Stimulated activated CD8-positive, alpha-beta memory T cell treated with anti-CD3 and anti-CD28 coated beads, Interleukin-12 subunit alpha, Interleukin-12 subunit beta, amount 100 ng/mL, for 24 hours (primary cell): ENCODE results near the gene SPTBN4.
"Not testable (repeated sequence)": the region's sequence is repeated elsewhere in the genome, so short reads cannot be mapped to it uniquely, and the experiment has no call there.

Experiments
- DNase-seq: peaks from one replicate; pipeline ENCODE4 v3.0.0-alpha.2; 2020; ENCODE audit errors: extremely low read depth

The SPTBN4 gene

GRCh38 chr19:40586611-40587010, 119.8 kb downstream of the SPTBN4 start:
- DNase-seq = no peak

DNA sequence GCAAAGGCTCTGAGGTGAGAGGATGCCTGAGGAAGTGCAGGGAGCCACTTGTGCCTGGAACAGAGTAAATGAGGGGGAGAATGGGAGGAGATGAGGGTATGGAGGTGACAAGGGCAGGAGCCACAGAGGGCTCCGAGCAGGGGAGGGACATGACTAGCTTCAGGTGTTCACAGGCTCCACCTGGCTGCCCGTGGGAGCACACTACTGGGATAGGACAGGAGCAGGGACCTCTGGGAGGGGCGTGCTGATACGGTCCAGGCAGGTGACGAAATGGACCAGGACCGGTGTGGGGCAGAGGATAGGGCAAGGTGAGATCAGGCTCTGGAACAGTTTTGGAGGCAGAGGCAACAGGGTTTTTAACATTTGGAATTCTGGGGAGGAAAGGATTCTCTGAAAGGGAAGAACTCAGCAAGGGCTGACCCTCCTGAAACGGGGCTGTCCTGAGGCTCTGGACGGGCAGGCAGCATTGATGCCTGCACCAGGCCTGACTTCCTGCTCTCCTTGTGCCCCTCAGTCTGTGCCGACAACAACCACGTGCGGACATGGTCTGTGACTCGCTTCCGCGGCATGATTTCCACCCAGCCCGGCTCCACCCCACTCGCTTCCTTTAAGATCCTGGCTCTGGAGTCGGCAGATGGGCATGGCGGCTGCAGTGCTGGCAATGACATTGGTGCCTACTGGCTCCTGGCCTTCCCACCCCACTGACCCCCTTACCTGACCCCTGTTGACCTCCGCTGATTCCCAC, 121.5 kb downstream of the SPTBN4 start:
- no peak for DNase-seq

- DNase-seq = no peak
These were observed 122.2 kb downstream of the SPTBN4 start for GRCh38 chr19:40588926-40589569.

GRCh38 chr19:40589591-40590429, 123.0 kb downstream of the SPTBN4 start:
- DNase-seq = no peak

GRCh38 chr19:40590464-40591265, 123.9 kb downstream of the SPTBN4 start:
- DNase-seq = no peak

DNA sequence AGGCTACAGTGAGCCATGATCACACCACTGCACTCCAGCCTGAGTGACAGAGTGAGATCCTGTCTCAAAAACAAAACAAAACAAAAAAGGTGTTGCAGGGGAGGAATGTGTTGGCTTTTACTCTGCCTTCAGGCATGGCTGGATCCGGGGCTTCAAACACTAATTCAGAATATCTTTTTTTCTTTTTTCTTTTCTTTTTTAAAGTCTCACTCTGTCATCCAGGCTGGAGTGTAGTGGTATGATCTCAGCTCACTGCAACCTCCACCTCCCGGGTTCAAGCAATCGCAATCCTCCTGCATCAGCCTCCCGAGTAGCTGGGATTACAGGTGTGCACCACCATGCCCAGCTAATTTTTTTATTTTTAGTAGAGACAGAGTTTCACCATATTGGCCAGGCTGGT, 124.9 kb downstream of the SPTBN4 start:
- not testable (repeated sequence) for DNase-seq

DNA sequence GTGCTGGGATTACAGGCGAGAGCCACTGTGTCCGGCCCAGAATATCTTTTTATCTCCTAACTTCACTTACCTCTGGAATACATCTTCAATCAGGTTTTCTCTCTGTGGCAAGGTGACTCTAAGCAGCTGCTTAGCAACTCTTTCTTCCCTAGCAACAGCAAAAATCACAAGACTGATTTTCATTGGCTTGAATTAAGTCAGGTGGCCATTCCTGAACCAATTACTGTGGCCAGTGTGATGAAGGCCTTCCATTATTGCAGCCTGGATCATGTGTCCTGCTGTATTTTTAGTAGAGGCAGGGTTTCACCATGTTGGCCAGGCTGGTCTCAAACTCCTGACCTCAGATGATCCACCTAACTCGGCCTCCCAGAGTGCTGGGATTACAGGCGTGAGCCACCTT, 125.4 kb downstream of the SPTBN4 start:
- no peak for DNase-seq

DNA sequence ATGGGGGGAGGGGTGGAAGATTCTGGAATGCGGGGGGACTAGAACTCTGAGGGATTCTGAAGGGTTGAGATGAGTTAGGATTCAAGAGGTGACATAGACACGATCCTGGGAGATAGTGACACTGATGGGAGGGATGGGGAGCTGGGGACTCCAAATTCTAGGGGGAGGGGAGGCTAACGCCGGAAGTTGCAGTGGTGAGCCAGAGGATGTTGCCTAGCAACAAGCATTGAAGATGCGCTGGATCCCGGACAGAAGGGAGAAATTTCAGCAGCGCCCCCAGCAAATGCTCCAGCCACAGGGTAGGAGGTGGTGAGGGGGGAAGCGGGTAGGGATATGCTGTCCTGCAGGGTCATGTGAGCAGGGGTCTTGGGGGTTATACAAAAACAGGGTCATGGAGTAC, 127.5 kb downstream of the SPTBN4 start:
- DNase-seq = no peak

- no peak for DNase-seq
These were observed 127.9 kb downstream of the SPTBN4 start for GRCh38 chr19:40594657-40595091.

GRCh38 chr19:40596608-40597328, 130.0 kb downstream of the SPTBN4 start:
- no peak for DNase-seq

DNA sequence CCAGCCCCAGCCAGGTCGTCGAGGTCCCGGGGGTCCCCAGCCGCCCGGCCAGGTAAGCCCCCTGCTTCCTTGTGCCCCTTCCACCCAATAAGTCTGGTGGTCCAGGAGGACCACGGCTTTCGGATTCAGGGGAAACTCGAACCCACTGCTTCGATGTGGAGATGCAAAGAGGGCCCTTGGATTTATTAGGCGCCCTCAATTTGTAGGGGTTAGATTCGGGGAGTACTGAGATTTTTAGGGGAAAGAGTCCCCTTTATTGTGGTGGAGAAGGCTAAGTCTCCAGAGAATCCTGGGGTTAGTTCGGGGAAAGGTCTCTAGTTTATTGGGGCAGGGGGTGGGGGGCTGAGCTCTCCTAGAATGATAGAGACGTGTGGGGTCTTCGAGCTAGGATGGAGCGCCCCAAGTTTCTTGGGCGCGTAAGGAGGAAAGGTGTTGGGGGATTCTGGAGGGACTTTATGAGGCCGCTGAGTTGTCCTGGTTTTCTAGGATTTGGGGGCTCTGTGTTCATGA, 130.6 kb downstream of the SPTBN4 start:
- no peak for DNase-seq

DNA sequence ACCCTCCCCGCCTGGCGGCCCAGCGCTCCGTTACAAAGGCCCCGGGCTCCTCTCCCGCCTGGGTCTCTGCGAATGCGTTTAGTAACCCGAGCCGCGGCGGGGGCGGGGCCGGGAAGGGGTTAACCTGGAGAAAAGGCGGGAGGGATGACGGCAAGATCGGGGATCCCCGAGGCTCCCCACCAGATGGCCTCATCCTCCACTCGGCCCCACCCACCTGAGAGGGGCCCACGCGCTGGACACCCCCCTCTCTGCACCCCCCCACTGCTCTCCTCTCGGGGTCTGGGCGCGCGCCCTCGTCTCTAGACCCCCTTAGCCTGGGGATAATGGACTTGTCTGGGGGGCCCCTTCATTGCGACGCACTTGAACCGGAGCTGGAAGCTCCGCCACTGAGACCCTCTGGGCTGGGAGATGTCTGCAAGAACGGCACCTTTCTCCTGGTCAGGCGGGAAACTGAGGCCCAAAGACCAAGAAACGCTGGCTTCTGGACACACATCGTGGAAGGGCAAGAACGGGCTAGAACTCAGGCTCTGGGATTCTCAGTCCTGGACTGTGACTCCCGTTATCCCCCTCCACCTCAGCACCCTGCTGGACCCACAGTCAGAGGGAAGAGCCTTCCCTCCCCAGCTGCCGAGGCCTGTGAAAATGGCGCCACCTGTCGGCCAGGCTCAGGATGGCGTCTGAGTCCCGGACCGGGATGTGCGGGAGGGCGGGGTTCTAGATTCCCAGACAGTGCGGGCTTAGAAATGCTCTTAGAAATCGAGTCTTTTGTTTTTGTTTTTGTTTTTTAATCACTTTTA, 131.5 kb downstream of the SPTBN4 start:
- DNase-seq = peak; percentile 53

DNA sequence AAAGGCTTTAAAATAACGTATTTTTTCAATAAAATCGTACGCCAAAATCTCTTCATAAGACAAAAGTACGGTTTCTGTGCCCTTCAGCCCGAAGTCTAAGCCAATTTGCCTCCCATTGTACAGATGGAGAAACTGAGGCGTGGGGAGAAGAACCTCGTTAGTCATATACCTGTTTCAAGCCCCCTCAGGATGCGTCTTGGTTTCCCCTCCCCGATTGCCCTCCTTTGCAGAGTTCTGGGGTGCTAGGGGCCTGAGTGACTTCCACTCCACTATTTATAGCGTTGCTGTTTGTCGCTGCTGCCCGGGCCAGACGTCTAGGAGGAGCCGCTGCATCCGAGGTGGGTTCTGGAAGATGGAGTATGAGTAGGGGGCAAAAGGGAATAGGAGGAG, 132.1 kb downstream of the SPTBN4 start:
- DNase-seq = no peak

DNA sequence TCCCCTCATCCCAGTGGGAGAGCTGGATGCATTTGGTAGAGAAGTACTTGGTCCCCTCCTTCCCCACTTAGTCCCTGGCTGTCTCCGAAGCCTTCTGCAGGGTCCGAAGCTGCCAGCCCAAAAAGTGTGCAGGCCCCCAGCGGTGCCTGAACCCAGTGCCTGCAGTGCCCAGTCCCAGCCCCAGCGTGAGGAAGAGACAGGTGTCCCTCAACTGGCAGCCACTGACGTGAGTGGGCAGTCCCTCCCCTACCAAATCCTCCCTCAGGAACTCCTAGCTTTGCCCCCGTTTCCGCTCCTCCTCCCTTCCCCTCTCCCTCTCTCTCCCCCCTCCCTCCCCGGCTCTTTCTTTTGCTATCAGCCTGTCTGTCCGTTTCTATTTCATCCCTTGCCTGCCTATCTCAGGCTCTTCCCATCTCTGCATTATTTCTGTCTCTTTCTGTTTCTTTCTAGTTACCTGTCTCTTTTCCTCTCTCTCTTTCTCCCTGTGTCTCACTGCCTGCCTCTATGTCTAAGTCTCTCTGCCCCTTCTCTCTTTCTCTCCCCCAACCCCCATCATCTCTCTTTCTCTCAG, 132.6 kb downstream of the SPTBN4 start:
- DNase-seq = no peak

- DNase-seq = no peak
These were observed 133.2 kb downstream of the SPTBN4 start for GRCh38 chr19:40599902-40600569.

DNA sequence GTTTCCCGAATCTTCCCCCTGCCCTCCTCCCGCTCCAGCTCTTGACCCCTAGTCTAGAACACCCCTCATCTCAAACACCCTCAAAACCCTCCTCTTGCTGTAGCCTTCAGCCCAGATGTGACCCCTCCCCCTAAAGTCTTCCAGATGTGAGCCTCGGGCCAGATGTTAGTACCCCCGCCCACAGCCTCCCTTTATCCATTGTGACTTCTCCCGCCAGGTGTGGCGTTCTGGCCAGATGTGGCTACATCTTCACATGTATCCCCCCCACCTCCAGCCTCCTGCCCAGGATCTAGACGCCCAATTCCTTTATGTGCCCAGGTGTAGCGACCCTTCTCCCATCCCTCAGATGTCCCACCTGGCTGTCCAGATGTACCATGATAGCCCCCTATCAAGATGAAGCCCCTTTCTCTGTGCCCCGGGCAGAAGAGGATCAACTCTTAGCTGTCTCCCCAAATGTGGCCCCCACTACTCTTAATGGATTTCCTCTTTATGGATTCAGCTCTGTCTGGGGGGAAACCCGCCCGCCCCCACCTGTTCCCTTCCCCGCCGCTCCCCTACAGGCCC, 133.9 kb downstream of the SPTBN4 start:
- no peak for DNase-seq

- no peak for DNase-seq
These were observed 134.6 kb downstream of the SPTBN4 start, which contains the start of gene LTBP4 for GRCh38 chr19:40601134-40601974. TSS of gene LTBP4 (plus strand) at chr19:40601369. CDS start at chr19:40601388, 19 bp downstream.

- no peak for DNase-seq
These were observed 136.2 kb downstream of the SPTBN4 start for GRCh38 chr19:40603071-40603388.
